AG04449 (cell line): ENCODE results near the gene TMEM62.
"Not testable (repeated sequence)": the region's sequence is repeated elsewhere in the genome, so short reads cannot be mapped to it uniquely, and the experiment has no call there.

Experiments
- CTCF ChIA-PET: fragments of 350-600 bp; formaldehyde crosslinking; extraction: SDS; loops from one replicate; lab custom pipeline; 2021; ENCODE audit warnings: antibody characterized with exemption; lab: Yijun Ruan, JAX
- POLR2A ChIA-PET: fragments of 400-600, 350-600 bp; formaldehyde crosslinking; extraction: SDS; loops from one replicate; lab custom pipeline; 2020; ENCODE audit warnings: antibody characterized with exemption, inconsistent platforms; lab: Yijun Ruan, JAX
- DNase-seq: peaks from one replicate; pipeline ENCODE4 v3.0.0-alpha.2; 2010; ENCODE audit warnings: low read depth, low spot score
- H3K4me3 ChIP-seq: 2 replicates; pipeline ENCODE4 v1.5.1; 2011; ENCODE audit warnings: low read depth, mild to moderate bottlenecking, control low read depth, low read length
- TF ChIP-seq, protein P1 (sequence below): IDR thresholded peaks from one replicate; pipeline ENCODE4 v1.5.1; 2011; ENCODE audit warnings: mild to moderate bottlenecking, moderate library complexity, low read length, control low read depth, inconsistent platforms; ENCODE audit not compliant: insufficient read depth; ENCODE audit errors: missing control alignments

TMEM62 gene

DNA sequence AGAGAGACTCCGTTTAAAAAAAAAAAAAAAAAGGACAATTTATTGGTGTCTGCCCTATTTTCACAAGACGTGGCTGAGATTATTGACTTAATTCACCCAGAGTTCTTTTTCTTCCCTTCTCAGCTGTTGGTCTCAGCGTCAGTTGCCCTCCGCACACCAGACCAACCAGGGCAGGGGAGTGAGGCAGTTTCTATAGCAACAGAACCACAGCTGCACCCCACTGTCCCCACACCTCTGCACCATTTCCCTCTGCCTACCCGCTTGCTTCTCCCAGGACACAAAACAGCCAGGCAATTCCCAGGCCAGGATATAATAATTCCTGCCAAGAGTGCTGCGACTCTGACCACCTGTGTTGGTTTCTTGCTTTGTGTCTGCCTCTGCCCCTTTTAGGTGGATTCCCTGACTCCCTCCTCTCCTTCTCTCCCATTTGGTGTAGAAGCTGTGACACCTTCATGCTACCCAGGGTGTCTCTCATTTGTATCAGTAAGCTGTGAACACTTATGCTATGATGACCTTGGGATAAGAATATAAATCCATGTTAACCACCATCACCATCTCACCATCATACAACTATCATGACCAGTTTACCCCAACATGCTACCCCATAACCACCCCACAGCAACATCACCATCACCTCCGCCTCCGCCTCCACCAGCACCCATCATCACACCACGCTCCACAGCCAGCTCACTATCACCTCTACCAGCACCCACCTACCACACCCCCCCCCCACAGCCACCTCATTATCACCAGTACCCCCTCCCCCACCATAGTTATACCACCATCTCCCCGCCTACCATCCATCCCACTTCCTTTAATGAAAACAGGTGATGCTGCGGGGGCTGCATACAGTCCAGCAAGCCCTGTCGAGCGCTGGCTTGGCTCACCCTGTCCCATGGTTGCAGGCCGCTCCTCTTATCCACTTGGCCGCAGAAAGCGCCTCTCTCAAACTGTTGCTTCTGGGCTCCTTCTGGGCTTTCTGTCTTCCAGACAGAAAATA is 86.8 kb downstream of the TMEM62 start:
- ChIA-PET CTCF (interaction anchor here (0.8 to 1.7 kb wide), 2 partner anchors 15 to 65 kb away, joined by 3 to 11 read pairs; no protein-coding TSS in a partner anchor), POLR2A (no interaction called here)
- TF ChIP-seq, protein P1, sequence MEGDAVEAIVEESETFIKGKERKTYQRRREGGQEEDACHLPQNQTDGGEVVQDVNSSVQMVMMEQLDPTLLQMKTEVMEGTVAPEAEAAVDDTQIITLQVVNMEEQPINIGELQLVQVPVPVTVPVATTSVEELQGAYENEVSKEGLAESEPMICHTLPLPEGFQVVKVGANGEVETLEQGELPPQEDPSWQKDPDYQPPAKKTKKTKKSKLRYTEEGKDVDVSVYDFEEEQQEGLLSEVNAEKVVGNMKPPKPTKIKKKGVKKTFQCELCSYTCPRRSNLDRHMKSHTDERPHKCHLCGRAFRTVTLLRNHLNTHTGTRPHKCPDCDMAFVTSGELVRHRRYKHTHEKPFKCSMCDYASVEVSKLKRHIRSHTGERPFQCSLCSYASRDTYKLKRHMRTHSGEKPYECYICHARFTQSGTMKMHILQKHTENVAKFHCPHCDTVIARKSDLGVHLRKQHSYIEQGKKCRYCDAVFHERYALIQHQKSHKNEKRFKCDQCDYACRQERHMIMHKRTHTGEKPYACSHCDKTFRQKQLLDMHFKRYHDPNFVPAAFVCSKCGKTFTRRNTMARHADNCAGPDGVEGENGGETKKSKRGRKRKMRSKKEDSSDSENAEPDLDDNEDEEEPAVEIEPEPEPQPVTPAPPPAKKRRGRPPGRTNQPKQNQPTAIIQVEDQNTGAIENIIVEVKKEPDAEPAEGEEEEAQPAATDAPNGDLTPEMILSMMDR, result no peak
- DNase-seq, result no peak
- H3K4me3 ChIP-seq, result no peak overlapping the region

DNA sequence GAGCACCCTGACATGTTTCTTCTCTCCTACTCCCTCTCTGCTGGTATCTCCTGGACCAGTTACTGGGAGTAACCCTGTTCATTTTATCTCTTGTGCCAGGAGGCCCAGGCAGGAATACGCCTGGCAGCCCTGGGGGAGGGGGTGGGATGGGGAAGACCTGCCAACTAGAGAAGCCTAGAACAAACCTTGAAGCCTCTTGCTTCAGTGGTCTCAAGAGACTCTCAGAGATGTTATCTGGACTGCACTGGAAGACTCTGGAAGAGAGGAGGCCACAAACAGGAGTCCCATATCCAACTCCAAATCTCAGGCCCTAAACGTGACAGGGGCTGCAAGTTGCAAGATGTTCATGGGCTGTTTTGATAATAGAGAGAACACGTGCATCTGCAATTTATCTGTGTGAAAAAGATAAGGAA is 87.6 kb downstream of the TMEM62 start, which contains the start of gene EPB42:
TSS of gene EPB42 (minus strand) at position 28 of the 413 bp plus-strand sequence. CDS start 193 bp downstream, outside the sequence.
- no peak within 1 kb of the TSS for H3K4me3 ChIP-seq
- ChIA-PET POLR2A (no interaction called here), CTCF (interaction anchor here (1.6 to 13.2 kb wide), 3 partner anchors 15 to 64 kb away, joined by 4 to 434 read pairs (median 11); no protein-coding TSS in a partner anchor)
- TF ChIP-seq, protein P1, result no peak
- DNase-seq, result no peak

DNA sequence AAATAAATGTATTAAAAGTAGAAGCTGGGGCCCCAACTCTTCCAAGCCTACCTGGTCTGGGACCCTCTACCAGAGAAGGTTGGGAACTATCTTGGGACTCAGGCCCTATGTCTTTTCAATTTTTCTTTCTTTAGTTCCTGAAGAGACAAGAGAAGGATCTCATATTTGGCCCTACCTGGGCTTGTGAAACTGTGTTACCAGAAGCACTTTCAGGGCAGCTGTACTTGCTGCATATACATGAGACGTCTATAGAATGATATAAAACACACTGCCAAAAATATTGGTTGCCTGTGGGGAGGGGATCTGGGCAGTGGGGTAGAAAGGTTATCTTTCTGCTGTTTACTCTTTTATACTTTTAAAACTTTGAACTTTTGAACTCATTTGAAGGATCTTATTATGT is 88.0 kb downstream of the TMEM62 start:
- ChIA-PET CTCF (interaction anchor here (1.6 to 13.2 kb wide), 2 partner anchors 15 to 63 kb away, joined by 4 to 434 read pairs; no protein-coding TSS in a partner anchor), POLR2A (no interaction called here)
- no peak overlapping the region for H3K4me3 ChIP-seq
- DNase-seq, result no peak
- TF ChIP-seq, protein P1, result no peak

DNA sequence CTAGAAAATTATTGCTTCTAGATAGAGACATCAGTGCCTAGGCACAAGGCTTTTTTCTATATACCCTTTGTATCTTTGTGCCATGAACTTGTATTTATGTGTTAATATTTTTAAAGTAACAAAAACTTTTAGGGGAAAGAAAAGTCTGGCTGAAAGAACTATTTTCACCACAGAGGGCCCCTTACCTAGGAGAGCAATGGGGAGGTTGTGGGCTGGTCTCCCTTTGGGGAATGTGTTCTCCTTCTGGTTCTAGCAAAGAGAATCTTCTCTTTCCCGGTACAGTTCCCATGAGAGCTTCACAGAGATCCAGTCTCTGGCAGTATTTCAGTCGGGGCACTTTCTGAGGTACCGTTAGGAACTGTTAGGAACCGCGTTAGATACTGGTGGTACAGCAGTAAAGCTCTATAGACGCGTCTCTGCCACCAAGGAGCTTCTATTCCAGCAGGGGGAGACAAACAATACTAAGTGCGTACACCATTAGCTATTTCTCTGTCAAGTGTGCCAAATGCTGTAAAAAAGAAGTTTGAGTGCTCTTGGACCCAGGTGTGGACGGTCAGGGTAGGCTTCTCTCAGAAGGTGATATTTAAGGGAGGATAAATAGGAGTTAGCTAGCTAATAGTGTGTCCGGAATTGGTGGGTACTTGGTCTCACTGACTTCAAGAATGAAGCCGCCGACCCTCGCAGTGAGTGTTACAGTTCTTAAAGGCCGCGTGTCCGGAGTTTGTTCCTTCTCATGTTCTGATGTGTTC is 92.0 kb downstream of the TMEM62 start:
- ChIA-PET POLR2A (no interaction called here), CTCF (interaction anchor here (0.8 to 13.2 kb wide), 38 partner anchors 8 to 275 kb away, joined by 3 to 434 read pairs (median 6); partner anchors contain the start of genes CCNDBP1, TGM5 and TGM7)
- DNase-seq, result no peak
- TF ChIP-seq, protein P1, result peak; percentile 71
- no peak overlapping the region for H3K4me3 ChIP-seq

DNA sequence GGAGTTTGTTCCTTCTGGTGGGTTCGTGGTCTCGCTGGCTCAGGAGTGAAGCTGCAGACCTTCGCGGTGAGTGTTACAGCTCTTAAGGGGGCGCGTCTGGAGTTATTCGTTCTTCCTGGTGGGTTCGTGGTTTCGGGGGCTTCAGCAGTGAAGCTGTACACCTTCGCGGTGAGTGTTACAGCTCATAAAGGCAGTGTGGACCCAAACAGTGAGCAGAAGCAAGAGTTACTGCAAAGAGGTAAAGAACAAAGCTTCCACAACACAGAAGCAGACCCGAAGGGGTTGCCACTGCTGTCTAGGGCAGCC is 92.5 kb downstream of the TMEM62 start:
- DNase-seq, POLR2A ChIA-PET, H3K4me3 ChIP-seq: not testable (repeated sequence)
- CTCF ChIA-PET, result interaction anchor here (1.0 to 13.2 kb wide), 35 partner anchors 8 to 276 kb away, joined by 3 to 434 read pairs (median 7); partner anchors contain the start of genes CCNDBP1 and TGM5

DNA sequence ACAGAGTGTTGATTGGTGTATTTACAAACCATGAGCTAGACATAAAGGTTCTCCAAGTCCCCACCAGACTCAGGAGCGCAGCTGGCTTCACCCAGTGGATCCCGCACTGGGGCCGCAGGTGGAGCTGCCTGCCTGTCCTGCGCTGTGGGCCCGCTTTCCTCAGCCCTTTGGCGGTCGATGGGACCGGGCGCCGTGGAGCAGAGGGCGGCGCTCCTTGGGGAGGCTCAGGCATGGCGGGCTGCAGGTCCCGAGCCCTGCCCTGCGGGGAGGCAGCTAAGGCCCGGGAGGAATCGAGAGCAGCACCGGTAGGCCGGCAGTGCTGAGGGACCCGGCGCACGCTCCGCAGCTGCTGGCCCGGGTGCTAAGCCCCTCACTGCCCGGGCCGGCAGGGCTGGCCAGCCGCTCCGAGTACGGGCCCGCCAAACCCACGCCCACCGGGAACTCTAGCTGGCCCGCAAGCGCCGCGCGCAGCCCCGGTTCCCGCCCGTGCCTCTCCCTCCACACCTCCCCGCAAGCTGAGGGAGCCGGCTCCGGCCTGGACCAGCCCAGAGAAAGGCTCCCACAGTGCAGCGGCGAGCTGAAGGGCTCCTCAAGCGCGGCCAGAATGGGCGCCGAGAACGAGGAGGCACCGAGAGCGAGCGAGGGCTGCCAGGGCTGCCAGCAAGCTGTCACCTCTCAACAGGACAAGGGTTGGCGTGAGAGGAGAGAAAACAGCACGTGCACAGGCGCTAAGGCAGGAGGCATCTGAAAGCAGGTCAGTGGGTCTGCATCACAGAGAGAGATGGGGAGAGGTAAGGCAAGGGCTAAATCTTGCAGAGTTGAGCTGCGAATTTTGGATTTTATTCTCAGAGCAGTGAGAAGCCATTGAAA is 93.3 kb downstream of the TMEM62 start:
- no peak for DNase-seq

More for the DNA sequence above, 93.3 kb downstream of the TMEM62 start:
- H3K4me3 ChIP-seq, result no peak overlapping the region
- TF ChIP-seq, protein P1, result no peak
- ChIA-PET CTCF (interaction anchor here (1.3 to 13.2 kb wide), 25 partner anchors 11 to 153 kb away, joined by 3 to 434 read pairs (median 8); partner anchors contain the start of genes CCNDBP1 and TGM5), POLR2A (no interaction called here)
